ENCODE data around the gene SF3A2. TPM values are rescaled to one million over a fixed set of nuclear protein-coding genes. Genes with fewer than 3 reads are reported as not detected.

The SF3A2 gene
- total RNA-seq, 1 donor from 2014 or later, result 14.4 TPM

DNA sequence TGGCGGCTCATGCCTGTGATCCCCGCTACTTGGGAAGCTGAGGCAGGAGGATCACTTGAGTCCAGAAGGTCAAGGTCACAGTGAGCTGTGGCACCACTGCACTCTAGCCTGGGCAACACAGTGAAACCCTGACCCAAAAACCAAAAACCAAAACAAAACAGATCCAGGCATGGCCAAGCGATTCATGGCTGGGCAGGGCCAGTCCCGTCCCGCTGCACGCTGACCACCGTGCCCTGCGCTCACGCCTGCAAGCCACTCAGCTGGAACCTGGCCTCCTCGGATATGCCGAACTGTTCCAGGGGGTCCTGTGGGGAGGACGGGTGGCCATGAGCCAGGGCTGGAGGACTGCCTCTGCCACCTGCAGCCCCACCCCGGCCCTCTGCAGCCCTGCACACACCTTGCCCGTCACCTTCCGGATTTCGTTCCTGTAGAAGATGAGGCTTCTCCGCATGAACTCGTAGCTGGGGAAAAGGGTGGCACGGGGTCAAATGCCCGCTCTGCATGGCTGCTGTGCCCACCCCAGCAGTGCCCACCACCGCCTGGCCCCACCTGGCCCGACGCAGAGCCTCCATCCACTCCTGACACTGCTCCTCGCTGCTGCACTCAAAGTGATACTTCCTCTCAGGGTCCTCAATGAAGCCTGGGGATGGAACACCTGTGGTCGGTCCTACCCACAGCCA lies 2.9 kb upstream of the SF3A2 start:
- Mint-ChIP-seq H3K27ac (peak overlapping the region; percentile 69), H3K27me3 (ENCODE audit: insufficient read depth, low read depth) (peaks cover 11% of the 10 kb centered on the region), H3K36me3 (peaks cover 18% of the 10 kb centered on the region), H3K9me3 (no peaks in the 10 kb centered on the region), H3K4me3 (peak overlapping the region; percentile 99), H3K4me1 (peaks cover 30% of the 10 kb centered on the region)
- TF ChIP-seq, protein P1, sequence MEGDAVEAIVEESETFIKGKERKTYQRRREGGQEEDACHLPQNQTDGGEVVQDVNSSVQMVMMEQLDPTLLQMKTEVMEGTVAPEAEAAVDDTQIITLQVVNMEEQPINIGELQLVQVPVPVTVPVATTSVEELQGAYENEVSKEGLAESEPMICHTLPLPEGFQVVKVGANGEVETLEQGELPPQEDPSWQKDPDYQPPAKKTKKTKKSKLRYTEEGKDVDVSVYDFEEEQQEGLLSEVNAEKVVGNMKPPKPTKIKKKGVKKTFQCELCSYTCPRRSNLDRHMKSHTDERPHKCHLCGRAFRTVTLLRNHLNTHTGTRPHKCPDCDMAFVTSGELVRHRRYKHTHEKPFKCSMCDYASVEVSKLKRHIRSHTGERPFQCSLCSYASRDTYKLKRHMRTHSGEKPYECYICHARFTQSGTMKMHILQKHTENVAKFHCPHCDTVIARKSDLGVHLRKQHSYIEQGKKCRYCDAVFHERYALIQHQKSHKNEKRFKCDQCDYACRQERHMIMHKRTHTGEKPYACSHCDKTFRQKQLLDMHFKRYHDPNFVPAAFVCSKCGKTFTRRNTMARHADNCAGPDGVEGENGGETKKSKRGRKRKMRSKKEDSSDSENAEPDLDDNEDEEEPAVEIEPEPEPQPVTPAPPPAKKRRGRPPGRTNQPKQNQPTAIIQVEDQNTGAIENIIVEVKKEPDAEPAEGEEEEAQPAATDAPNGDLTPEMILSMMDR (IDR thresholded peaks at IDR 0.05), result no peak
- TF ChIP-seq EZH2 (IDR thresholded peaks at IDR 0.05) (no peak), EZH2phosphoT487 (IDR thresholded peaks at IDR 0.05) (no peak)
- peaks cover 21% of the 10 kb centered on the region for H3K4me1 ChIP-seq
- H4K20me1 ChIP-seq (ENCODE audit: low read depth), result peaks cover 45% of the 10 kb centered on the region
- no peak overlapping the region for H3K27ac ChIP-seq
- H3K79me2 ChIP-seq (ENCODE audit: low read depth), result peaks cover 43% of the 10 kb centered on the region
- H3K27me3 ChIP-seq, result no peaks in the 10 kb centered on the region
- no peak overlapping the region for H3K4me2 ChIP-seq
- no peak overlapping the region for H3K4me3 ChIP-seq
- no peak for DNase-seq (ENCODE audit: low spot score)
- H3K9me3 ChIP-seq (ENCODE audit: low read depth), result no peaks in the 10 kb centered on the region
- H3K9ac ChIP-seq, result no peak overlapping the region
- peaks cover 32% of the 10 kb centered on the region for H3F3A ChIP-seq (ENCODE audit: low read depth)
- no peak overlapping the region for H2AFZ ChIP-seq (replicated peaks)
- H3K36me3 ChIP-seq, result no peaks in the 10 kb centered on the region

DNA sequence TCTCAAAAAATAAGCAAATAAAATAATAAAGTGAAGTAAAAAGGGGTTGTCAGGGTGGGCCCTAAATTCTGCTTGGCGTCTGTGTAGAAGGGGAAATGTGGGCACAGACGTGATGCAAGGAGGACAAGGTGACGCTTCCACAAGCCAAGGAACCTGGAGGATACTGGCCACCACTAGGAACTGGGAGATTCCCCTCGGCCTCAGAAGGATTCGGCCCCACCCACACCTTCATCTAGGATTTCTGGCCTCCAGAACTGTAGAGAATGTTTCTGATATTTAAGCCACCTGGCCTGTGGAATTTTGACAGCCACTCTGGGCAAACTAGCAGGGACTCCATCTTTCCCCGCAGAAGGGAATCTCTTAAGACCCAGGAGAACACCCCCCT lies 1.6 kb upstream of the SF3A2 start:
- Mint-ChIP-seq H3K27ac (peak overlapping the region; percentile 88), H3K4me1 (peaks cover 40% of the 10 kb centered on the region), H3K4me3 (peak overlapping the region; percentile 99), H3K9me3 (no peaks in the 10 kb centered on the region), H3K27me3 (ENCODE audit: insufficient read depth, low read depth) (peaks cover 11% of the 10 kb centered on the region), H3K36me3 (peaks cover 16% of the 10 kb centered on the region)
- Histone ChIP-seq H3F3A (ENCODE audit: low read depth) (peaks cover 42% of the 10 kb centered on the region), H3K27ac (no peak overlapping the region), H3K4me1 (peaks cover 34% of the 10 kb centered on the region), H3K9me3 (ENCODE audit: low read depth) (no peaks in the 10 kb centered on the region), H3K27me3 (no peaks in the 10 kb centered on the region), H3K4me2 (peak overlapping the region; percentile 97), H3K9ac (peak overlapping the region; percentile 86), H2AFZ (replicated peaks) (no peak overlapping the region), H3K36me3 (no peaks in the 10 kb centered on the region), H3K79me2 (ENCODE audit: low read depth) (peaks cover 56% of the 10 kb centered on the region), H3K4me3 (peak overlapping the region; percentile 72), H4K20me1 (ENCODE audit: low read depth) (peaks cover 58% of the 10 kb centered on the region)
- no peak for DNase-seq (ENCODE audit: low spot score)
- TF ChIP-seq, protein P1 (IDR thresholded peaks at IDR 0.05), result no peak
- TF ChIP-seq EZH2phosphoT487 (IDR thresholded peaks at IDR 0.05) (no peak), EZH2 (IDR thresholded peaks at IDR 0.05) (no peak)

DNA sequence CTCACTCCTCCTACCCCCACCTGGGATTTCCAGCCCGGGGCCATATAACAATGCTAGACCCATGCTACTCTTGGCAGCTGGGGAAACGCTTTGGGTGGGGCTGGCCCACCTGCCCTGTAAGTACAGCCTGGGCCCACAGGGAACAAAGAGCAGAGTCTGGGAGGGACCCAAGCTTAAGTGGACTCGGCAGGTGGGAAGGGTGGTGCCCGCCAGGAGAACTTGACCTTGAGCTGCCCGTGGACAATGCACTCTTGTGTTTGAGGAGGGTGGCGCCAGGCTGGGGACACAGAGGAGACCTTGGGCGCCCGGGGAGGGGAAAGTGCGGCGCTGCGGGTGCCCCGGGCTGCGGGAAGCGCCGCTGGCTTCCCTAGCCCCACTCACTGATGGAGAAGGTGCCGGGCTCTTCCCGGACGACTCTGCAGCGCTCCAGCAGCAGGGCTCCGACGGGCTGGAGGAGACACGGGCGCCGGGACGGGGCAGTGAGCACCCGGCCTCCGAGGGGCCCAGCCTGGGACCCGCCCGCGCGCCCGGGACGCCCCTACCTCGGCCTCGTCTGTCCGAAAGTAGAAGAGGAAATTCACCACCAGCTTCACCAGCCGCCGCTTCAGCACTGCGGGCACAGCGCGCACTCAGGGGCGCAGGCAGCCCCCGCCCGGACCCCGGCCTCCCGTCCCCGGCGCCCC lies 1.1 kb upstream of the SF3A2 start:
- H3K9ac ChIP-seq, result peak overlapping the region; percentile 86
- H4K20me1 ChIP-seq (ENCODE audit: low read depth), result peaks cover 63% of the 10 kb centered on the region
- H3K4me2 ChIP-seq, result peak overlapping the region; percentile 97
- peak overlapping the region; percentile 99 for H3K4me3 Mint-ChIP-seq
- peak overlapping the region; percentile 72 for H3K4me3 ChIP-seq
- H3K27ac Mint-ChIP-seq, result peak overlapping the region; percentile 88
- no peak overlapping the region for H3K27ac ChIP-seq
- peaks cover 61% of the 10 kb centered on the region for H3K79me2 ChIP-seq (ENCODE audit: low read depth)
- peaks cover 42% of the 10 kb centered on the region for H3F3A ChIP-seq (ENCODE audit: low read depth)
- H3K36me3 ChIP-seq, result no peaks in the 10 kb centered on the region
- H3K4me1 Mint-ChIP-seq, result peaks cover 44% of the 10 kb centered on the region
- no peak for TF ChIP-seq EZH2 (IDR thresholded peaks at IDR 0.05)
- H3K27me3 Mint-ChIP-seq (ENCODE audit: insufficient read depth, low read depth), result peaks cover 11% of the 10 kb centered on the region
- no peaks in the 10 kb centered on the region for H3K9me3 Mint-ChIP-seq
- no peak overlapping the region for H2AFZ ChIP-seq (replicated peaks)
- H3K9me3 ChIP-seq (ENCODE audit: low read depth), result no peaks in the 10 kb centered on the region
- peaks cover 13% of the 10 kb centered on the region for H3K36me3 Mint-ChIP-seq
- DNase-seq (ENCODE audit: low spot score), result peak; percentile 37
- no peaks in the 10 kb centered on the region for H3K27me3 ChIP-seq
- peaks cover 39% of the 10 kb centered on the region for H3K4me1 ChIP-seq

DNA sequence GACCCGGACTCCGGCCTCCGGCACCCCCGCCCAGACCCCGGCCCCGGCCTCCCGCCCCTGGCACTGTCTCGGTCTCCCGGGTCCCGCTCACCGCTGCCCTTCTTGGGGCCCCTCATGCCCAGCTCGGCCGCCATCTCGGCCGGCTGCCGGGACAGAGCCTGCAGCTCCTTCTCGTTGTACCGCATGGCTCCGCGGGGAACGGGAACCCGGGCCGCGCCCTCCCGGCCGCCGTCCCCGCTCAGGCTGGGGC lies 635 bp upstream of the SF3A2 start:
- Mint-ChIP-seq H3K27ac (no peak overlapping the region), H3K4me1 (peaks cover 48% of the 10 kb centered on the region), H3K36me3 (peaks cover 13% of the 10 kb centered on the region), H3K27me3 (ENCODE audit: insufficient read depth, low read depth) (peaks cover 11% of the 10 kb centered on the region), H3K4me3 (peak overlapping the region; percentile 99), H3K9me3 (no peaks in the 10 kb centered on the region)
- peaks cover 44% of the 10 kb centered on the region for H3K4me1 ChIP-seq
- peaks cover 42% of the 10 kb centered on the region for H3F3A ChIP-seq (ENCODE audit: low read depth)
- H3K27me3 ChIP-seq, result no peaks in the 10 kb centered on the region
- peaks cover 68% of the 10 kb centered on the region for H4K20me1 ChIP-seq (ENCODE audit: low read depth)
- H3K4me3 ChIP-seq, result peak overlapping the region; percentile 72
- H3K36me3 ChIP-seq, result no peaks in the 10 kb centered on the region
- H3K79me2 ChIP-seq (ENCODE audit: low read depth), result peaks cover 66% of the 10 kb centered on the region
- no peak overlapping the region for H3K27ac ChIP-seq
- H3K9ac ChIP-seq, result peak overlapping the region; percentile 86
- H2AFZ ChIP-seq (replicated peaks), result no peak overlapping the region
- TF ChIP-seq EZH2phosphoT487 (IDR thresholded peaks at IDR 0.05) (no peak), EZH2 (IDR thresholded peaks at IDR 0.05) (no peak)
- TF ChIP-seq, protein P1 (IDR thresholded peaks at IDR 0.05), result no peak
- peak overlapping the region; percentile 97 for H3K4me2 ChIP-seq
- H3K9me3 ChIP-seq (ENCODE audit: low read depth), result no peaks in the 10 kb centered on the region
- DNase-seq (ENCODE audit: low spot score), result no peak
